ENCODE measurements around the gene STK31.
"Not testable (repeated sequence)": the region's sequence is repeated elsewhere in the genome, so short reads cannot be mapped to it uniquely, and the experiment has no call there.

STK31 gene

DNA sequence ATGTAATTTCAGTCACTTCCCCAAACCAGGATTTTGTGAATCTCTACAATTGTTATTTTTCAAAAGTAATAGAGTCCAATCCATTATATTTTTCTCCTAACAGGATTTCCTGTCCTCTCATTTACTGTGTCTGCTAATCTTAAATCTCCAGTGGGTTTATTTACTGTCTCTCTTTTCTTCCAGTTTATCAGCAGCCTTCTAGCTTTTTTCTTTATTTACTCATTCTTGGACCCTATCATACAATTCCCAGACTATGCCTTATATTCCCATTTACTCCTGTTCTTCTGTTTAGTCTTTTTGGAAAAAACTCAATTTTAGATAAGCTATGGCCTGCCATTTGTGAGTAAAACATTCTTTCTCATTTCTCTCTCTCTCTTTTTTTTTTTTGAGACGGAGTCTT is 94.7 kb downstream of the STK31 start:
- no peak for DNase-seq

DNA sequence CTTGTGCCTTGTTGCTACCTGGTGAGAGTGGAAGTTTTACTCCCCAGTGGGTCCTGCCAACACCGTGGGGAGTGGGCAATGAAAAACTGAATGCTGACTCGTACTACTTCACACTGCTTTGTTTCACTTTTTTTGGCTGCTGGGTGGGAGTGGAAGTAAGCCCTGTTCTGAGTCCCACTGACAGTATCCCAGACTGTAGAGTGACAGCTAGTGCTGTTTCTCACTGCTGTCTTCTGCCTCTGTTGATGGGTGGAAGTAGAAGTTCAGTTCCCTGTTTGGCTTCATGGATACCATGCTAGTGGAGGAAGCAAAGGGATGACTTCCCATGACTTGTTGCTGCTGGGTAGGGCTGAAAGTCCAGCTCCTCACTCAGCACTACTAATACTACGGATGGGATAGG is 98.4 kb downstream of the STK31 start:
- no peak for DNase-seq

DNA sequence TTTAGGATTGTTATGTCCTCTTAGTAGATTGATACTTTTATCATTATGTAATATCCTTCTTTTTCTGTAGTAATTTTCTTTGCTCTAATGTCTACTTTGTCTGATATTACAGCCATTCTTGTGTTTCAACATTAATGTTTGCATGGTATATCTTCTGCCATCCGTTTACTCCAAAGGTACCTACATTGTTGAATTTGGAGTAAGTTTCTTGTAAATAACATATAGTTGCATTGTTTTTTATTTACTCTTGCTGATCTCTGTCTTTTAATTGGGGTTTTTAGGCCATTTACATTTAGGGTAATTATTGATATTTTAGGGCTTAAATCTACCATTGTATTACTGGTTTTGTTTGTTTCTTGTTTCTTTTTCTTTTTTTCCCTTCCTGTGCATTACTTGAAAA is 100.1 kb downstream of the STK31 start:
- DNase-seq, result no peak

DNA sequence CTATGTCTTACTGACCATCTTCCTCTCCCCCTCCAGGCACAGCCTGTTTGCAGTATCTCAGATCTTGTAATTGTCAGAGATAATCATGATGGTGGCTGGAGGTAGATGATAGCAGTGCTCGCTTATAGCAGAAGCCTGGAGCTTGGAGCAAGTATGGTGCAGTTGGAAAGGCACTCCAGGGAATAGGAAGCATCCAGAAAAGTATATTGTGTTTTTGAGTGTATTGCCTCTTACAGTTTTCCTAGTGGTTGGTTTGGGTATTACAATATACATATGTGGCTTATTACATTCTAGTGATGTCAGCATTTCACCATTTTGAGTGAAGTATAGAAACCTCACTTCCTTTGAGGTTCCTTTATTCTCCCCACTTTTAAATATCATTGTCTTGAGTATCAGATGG is 101.5 kb downstream of the STK31 start:
- DNase-seq, result no peak

DNA sequence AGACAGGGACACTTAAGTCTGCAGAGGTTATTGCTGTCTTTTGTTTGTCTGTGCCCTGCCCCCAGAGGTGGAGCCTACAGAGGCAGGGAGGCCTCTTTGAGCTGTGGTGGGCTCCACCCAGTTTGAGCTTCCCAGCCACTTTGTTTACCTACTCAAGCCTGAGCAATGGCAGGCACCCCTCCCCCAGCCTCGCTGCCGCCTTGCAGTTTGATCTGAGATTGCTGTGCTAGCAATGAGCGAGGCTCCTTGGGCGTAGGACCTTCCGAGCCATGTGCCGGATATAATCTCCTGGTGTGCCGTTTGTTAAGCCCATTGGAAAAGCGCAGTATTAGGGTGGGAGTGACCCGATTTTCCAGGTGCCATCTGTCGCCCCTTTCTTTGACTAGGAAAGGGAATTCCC is 118.1 kb downstream of the STK31 start:
- DNase-seq, result not testable (repeated sequence)

DNA sequence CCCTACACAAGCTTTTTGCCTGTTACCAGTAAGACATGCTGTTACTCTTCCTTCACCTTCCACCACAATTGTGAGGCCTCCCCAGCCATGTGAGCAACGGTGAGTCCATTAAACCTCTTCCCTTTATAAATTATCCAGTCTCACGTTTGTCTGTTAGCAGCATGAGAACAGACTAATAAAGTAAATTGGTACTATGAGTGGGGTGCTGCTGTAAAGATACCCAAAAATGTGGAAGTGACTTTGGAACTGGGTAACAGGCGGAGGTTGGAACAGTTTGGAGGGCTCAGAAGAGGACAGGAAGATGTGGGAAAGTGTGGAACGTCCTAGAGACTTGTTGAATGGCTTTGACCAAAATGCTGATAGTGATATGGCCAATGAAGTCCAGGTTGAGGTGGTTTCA is 122.7 kb downstream of the STK31 start:
- DNase-seq, result not testable (repeated sequence)

DNA sequence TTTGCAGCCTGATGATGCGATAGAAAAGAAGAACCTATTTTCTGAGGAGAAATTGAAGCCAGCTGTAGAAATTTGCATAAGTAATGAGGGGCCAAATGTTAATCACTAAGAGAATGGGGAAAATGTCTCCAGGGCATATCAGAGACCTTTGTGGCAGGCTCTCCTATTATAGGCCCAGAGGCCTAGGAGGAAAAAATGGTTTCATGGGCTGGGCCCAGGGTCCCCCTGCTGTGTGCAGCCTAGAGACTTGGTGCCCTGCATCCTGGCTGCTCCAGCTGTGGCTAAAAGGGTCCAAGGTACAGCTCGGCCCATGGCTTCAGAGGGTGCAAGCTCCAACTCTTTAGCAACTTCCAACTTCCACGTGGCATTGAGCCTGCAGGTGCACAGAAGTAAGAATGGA is 123.4 kb downstream of the STK31 start:
- no peak for DNase-seq

DNA sequence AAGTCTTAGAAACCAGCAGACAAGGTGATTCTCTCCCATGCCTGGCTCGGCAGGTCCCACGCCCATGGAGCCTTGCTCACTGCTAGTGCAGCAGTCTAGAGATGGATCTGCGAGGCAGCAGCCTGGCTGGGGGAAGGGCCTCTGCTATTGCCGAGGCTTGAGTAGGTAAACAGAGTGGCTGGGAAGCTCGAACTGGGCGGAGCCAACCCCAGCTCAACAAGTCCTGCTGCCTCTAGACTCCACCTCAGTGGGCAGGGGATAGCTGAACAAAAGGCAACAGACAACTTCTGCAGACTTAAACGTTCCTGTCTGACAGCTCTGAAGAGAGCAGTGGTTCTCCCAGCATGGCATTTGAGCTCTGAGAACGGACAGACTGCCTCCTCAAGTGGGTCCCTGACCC is 134.8 kb downstream of the STK31 start:
- not testable (repeated sequence) for DNase-seq

DNA sequence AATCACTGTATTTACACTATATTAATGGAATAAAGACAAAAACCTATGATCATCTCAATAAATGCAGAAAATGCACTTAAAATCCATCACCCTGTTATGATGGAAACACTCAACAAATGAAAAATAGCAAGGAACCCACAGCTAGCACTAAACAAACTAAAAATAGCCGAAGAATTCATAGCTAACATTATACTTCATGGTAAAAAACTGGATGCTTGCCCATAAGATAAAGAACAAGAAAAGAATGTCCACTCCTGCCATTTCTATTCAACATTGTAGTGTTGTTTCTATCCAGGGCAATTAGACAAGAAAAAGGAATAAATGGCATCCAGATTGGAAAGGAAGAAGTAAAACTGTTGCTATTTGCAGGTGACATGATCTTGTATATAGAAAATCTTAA is 142.1 kb downstream of the STK31 start:
- no peak for DNase-seq

DNA sequence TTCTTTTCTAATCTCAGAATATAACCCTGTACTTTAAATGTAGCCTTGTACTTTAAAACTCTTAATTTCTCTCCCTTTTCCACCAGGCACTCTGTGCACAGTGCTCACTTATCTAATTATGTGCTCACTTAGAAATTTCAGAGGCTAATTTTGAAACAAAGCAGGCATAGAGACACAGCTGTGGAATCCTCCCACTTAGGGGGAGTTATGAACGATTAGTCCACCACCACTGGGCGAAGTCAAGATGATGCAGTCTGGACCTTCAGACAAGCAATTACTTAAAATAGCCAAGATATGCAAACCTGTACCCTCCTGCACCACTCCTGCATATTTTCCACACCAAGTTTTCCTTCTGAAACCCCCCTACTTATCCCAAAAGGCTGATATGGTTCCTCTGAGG is 143.0 kb downstream of the STK31 start:
- DNase-seq, result no peak

DNA sequence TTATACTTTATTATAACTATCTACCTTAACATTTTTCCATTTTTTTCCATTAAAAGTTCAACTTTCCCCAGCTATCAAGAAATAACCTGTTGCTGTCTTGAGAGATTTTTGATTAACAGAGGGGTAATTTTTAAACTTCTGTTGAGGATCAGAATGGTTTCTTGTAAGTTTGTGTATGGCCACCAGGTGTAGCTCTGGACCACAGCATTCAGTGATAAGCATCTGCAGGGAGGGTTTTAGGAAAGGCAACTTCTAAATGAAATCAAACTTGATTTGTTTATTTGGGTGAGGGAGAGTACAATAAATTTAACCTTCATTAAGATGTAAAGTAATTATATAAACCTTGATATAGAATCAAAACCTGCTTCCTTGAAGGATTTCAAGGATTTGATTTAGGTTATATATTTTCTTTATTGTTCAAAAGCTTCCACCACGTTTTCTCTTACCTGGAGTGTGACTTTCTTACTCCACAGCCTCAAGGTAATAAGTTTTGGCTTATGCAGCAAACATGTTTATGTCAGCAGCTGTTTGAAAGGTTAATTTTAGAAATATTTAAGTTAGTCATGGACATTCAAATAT is 153.3 kb downstream of the STK31 start:
- no peak for DNase-seq

DNA sequence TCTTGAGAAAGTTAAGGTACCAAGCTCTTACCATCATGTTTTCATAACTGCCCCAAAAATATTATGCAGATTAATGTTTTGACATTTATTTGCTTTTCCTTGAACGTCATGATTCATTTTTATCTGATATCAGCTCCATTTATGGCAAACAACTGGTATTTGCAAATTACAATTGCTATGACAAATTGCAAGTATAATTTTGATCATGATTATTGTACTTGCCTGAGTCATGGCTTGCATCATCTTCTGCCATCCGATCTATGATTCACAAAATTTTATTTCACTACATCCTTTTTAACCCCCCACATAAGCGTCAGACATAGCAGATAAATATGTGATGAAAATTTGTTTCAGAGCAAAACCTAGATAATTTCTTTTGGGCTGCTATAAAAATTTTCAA is 155.0 kb downstream of the STK31 start:
- DNase-seq, result no peak

DNA sequence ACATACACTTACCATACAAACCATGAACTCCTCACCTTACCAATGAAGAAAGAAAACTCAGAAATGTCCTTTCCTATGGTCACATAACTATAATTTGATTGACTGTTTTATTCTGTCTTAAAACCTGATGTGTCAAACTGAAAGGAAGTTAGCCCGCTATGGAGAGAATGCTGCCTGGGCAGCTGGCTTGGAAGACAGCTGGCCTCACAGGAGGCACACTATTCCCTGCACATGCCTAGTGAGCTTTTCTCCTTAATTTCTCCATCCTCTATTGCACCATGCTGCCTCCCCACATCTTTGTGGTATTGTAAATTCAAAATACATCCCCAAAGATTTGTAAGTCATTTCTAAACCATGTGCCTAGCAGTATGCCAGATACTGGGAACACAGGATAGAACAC is 163.3 kb downstream of the STK31 start:
- no peak for DNase-seq

DNA sequence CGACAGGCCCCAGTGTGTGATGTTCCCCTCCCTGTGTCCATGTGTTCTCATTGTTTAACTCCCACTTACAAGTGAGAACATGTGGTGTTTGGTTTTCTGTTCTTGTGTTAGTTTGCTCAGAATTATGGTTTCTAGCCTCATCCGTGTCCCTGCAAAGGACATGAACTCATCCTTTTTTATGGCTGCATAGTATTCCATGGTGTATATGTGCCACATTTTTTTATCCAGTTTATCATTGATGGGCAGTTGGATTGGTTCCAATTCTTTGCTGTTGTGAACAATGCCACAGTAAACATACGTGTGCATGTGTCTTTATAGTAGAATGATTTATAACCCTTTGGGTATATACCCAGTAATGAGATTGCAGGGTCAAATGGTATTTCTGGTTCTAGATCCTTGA is 166.5 kb downstream of the STK31 start:
- not testable (repeated sequence) for DNase-seq
